Activated T-cell treated with anti-CD3 and anti-CD28 coated beads for 48 hours (primary cell): Measurements from ENCODE around the gene POLA1.

ENCODE experiments used
- DNase-seq: peaks from one replicate; pipeline ENCODE4 v3.0.0-alpha.2; 2020; ENCODE audit warnings: low read depth

The POLA1 gene

GRCh38 chrX:24877854-24878650 lies 184.3 kb downstream of the POLA1 start:
- DNase-seq, result no peak

GRCh38 chrX:24879679-24880078 lies 186.0 kb downstream of the POLA1 start:
- DNase-seq, result no peak

GRCh38 chrX:24886916-24887315 lies 193.2 kb downstream of the POLA1 start:
- no peak for DNase-seq

- DNase-seq, result no peak
These were observed 197.0 kb downstream of the POLA1 start for GRCh38 chrX:24890677-24891076.

- no peak for DNase-seq
These were observed 205.7 kb downstream of the POLA1 start for GRCh38 chrX:24899391-24899790.

GRCh38 chrX:24900234-24900633 lies 206.5 kb downstream of the POLA1 start:
- DNase-seq, result no peak

- DNase-seq, result no peak
These were observed 209.1 kb downstream of the POLA1 start for GRCh38 chrX:24902806-24903205.

GRCh38 chrX:24918715-24919114 lies 225.0 kb downstream of the POLA1 start:
- DNase-seq, result no peak

- DNase-seq, result no peak
These were observed 227.1 kb downstream of the POLA1 start for GRCh38 chrX:24920769-24921168.

- no peak for DNase-seq
These were observed 231.7 kb downstream of the POLA1 start for GRCh38 chrX:24925430-24925829.

GRCh38 chrX:24927372-24927771 lies 233.7 kb downstream of the POLA1 start:
- no peak for DNase-seq

- no peak for DNase-seq
These were observed 234.4 kb downstream of the POLA1 start for GRCh38 chrX:24928114-24928513.

- DNase-seq, result no peak
These were observed 240.6 kb downstream of the POLA1 start for GRCh38 chrX:24934279-24934678.

GRCh38 chrX:24945009-24945408 lies 251.3 kb downstream of the POLA1 start:
- no peak for DNase-seq

- no peak for DNase-seq
These were observed 252.7 kb downstream of the POLA1 start for GRCh38 chrX:24946369-24946768.

GRCh38 chrX:24954732-24955131 lies 261.0 kb downstream of the POLA1 start:
- no peak for DNase-seq

- DNase-seq, result no peak
These were observed 261.7 kb downstream of the POLA1 start for GRCh38 chrX:24955372-24955930.

- DNase-seq, result no peak
These were observed 263.1 kb downstream of the POLA1 start for GRCh38 chrX:24956828-24957227.

- DNase-seq, result no peak
These were observed 268.1 kb downstream of the POLA1 start for GRCh38 chrX:24961809-24962208.

GRCh38 chrX:24963823-24964222 lies 270.1 kb downstream of the POLA1 start:
- DNase-seq, result no peak

GRCh38 chrX:24965372-24965771 lies 271.7 kb downstream of the POLA1 start:
- no peak for DNase-seq

- DNase-seq, result no peak
These were observed 276.1 kb downstream of the POLA1 start for GRCh38 chrX:24969812-24970211.

- DNase-seq, result no peak
These were observed 285.4 kb downstream of the POLA1 start for GRCh38 chrX:24979081-24979480.

GRCh38 chrX:24981030-24981429 lies 287.3 kb downstream of the POLA1 start:
- DNase-seq, result no peak
